Measurements from ENCODE around the gene SLC9B1. TPM values are rescaled to one million over a fixed set of nuclear protein-coding genes. Genes with fewer than 3 reads are reported as not detected.
A peak's percentile ranks its signal among the peaks of the same experiment; 100 is the strongest.

SLC9B1 gene
- total and polyA plus RNA-seq, 12 donors, result 0.07 to 1.4 (median 0.66) TPM; not detected in 3

DNA sequence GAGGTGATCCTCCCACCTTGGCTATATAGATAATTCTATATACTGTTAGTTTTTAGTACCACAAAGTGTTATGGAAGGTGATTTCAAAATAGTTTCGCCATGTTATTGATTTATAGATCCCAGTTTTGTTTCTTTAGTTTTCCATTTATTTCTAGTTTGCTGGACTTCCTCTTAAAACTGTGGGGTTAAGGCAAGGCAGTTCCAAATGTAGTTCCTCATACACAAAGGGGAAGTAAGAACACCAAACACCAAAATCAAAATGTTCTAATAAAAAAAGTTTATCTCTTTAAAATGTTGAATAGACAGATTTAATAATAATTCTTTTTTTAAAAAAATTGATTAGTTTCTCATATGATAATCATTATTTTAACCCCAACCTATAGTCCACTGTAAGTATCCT, 157.5 kb downstream of the SLC9B1 start:
- no peak for DNase-seq
- no peak for TF ChIP-seq CTCF (IDR thresholded peaks at IDR 0.05)
- ATAC-seq, result no peak
- Histone ChIP-seq H3K36me3 (no peaks in the 10 kb centered on the region), H3K9me3 (peaks cover 0 to 25% (median 11%) of the 10 kb centered on the region in 11 donors), H3K4me3 (no peak overlapping the region), H3K27ac (peak overlapping the region in 1 of 10 donors; percentile 69), H3K4me1 (peaks cover 0 to 23% (median 0%) of the 10 kb centered on the region in 9 donors), H3K27me3 (no peaks in the 10 kb centered on the region)
- intact Hi-C loops (cut with DNase I), result loop anchor here in 3 of 10 donors (10.0 kb wide), 2 partner anchors 153 to 357 kb away; partner anchors contain the start of genes SLC9B1 (in 3 of the 3) and NFKB1 (in 1 of the 3)
- 93 to 94% methylated on average over 1 of the region's 1 CpG for WGBS, 2 donors

GRCh38 chr4:102860611-102861324, 158.7 kb downstream of the SLC9B1 start:
- Histone ChIP-seq H3K4me3 (no peak overlapping the region), H3K27me3 (no peaks in the 10 kb centered on the region), H3K27ac (peak overlapping the region in 1 of 10 donors; percentile 57), H3K9me3 (peaks cover 0 to 25% (median 11%) of the 10 kb centered on the region in 11 donors), H3K36me3 (no peaks in the 10 kb centered on the region), H3K4me1 (peaks cover 0 to 16% (median 0%) of the 10 kb centered on the region in 9 donors)
- 89 to 90% methylated on average over 2 of the region's 2 CpGs for WGBS, 2 donors
- ATAC-seq (no peak), DNase-seq (no peak)
- no peak for TF ChIP-seq CTCF (IDR thresholded peaks at IDR 0.05)
- intact Hi-C loops (cut with DNase I), result loop anchor here in 3 of 10 donors (10.0 kb wide), 2 partner anchors 154 to 356 kb away; partner anchors contain the start of genes SLC9B1 (in 3 of the 3) and NFKB1 (in 1 of the 3)

DNA sequence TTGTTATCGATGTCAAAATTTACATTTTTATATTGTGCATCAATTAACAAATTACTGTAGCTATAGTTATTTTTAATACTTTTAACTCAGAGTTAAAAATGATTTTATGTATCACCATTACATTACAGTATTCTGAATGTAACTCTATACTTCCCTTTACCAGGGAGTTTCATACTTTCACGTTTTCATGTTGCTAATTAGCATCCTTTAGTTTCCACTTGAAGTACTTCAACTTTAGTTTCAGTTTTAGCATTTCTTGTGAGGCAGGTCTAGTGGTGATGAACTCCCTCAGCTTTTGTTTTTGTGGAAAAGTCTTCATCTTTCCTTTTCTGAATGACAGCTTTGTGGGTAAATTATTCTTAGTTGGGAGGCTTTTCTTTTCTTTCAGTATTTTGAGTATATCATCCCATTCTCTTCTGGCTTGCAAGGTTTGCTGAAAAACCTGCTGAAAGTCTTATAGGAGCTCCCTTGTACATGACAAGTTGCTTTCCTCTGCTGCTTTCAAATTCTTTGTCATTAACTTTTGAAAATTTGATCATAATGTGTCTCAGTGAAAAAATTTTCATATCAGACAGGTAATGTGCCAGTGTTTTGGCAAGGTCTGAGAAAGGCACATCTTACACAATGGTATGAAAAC, 160.6 kb downstream of the SLC9B1 start:
- Histone ChIP-seq H3K4me1 (peaks cover 0 to 16% (median 0%) of the 10 kb centered on the region in 9 donors), H3K9me3 (peaks cover 0 to 25% (median 11%) of the 10 kb centered on the region in 11 donors), H3K27ac (no peak overlapping the region), H3K4me3 (no peak overlapping the region), H3K36me3 (no peaks in the 10 kb centered on the region), H3K27me3 (no peaks in the 10 kb centered on the region)
- DNase-seq (no peak), ATAC-seq (no peak)
- no peak for TF ChIP-seq CTCF (IDR thresholded peaks at IDR 0.05)
- WGBS, 2 donors, result 94 to 95% methylated on average over 2 of the region's 2 CpGs
- intact Hi-C loops (cut with DNase I), result no loop called here

Other genes starting within 250 kb of the SLC9B1 start
- gene UBE2D3, start 192.2 kb downstream of the SLC9B1 start, total RNA-seq, result 100 to 1,000 TPM; 210 to 297 (median 250) TPM
- 100 to 1,000 TPM in 1 of 2 donors, 10 to 100 TPM in 1; 99.3 to 227 TPM for gene UBE2D3, start 192.2 kb downstream of the SLC9B1 start, polyA plus RNA-seq
- 10 to 100 TPM; 12.1 to 22.1 (median 16.9) TPM for gene CISD2, start 150.7 kb downstream of the SLC9B1 start, total RNA-seq
- 10 to 100 TPM; 11.0 to 31.0 TPM for gene CISD2, start 150.7 kb downstream of the SLC9B1 start, polyA plus RNA-seq
- 10 to 100 TPM in 1 of 10 donors, 1 to 10 TPM in 8, under 1 TPM in 1; 1.00 to 11.4 (median 3.6) TPM for gene SLC9B2, start 57.1 kb upstream of the SLC9B1 start, total RNA-seq
- 1 to 10 TPM; 1.9 to 3.0 TPM for gene SLC9B2, start 57.1 kb upstream of the SLC9B1 start, polyA plus RNA-seq
- gene BDH2, start 80.1 kb upstream of the SLC9B1 start, total RNA-seq, result 10 to 100 TPM; 20.2 to 27.2 (median 24.5) TPM
- gene BDH2, start 80.1 kb upstream of the SLC9B1 start, polyA plus RNA-seq, result 10 to 100 TPM; 22.5 to 25.4 TPM
- 1 to 10 TPM in 3 of 10 donors, under 1 TPM in 7; 0.25 to 2.6 (median 0.72) TPM for gene CENPE, start 178.6 kb upstream of the SLC9B1 start, total RNA-seq
- under 1 TPM; 0.09 to 0.15 TPM for gene CENPE, start 178.6 kb upstream of the SLC9B1 start, polyA plus RNA-seq

All from heart right ventricle (tissue), 16 donors.